ENCODE measurements around the gene ATP2B1. TPM values are rescaled to one million over a fixed set of nuclear protein-coding genes. Genes with fewer than 3 reads are reported as not detected.
A peak's percentile ranks its signal among the peaks of the same experiment; 100 is the strongest.

Gene ATP2B1
- total RNA-seq, 4 donors from 2014 or later: 31.8 to 97.3 (median 74.5) TPM

DNA sequence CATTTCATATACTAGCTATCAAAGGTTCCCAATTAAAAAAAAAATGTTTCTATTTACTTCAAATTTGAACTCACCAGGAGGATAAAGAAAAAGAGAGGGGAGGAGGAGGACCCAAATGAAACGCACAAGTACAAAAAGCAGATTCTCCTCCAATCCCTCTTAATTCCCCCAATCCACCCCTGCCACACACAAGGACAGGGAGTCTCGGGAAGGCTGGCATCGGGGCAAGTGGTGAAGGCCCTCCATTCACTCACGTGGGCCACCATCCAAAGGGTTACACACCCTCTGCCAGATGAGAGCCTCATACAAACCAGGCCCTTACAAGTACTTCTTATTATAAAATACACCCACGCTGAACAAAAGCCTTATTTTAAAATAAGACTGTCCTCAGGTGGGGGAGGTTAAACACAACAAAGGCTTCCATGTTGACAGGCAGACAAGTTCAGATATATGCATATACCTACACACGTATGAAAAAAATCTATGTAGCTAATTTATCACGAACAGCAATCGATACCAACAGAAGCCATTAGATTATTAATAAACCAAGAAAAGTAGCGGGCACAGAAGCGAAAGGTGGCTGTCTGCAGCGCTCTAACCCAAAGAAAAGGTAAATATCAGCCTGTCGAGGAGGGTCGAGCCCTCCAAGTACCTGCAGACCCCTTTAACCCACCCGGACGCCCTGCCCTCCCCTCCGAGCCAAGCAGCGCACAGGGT is 1.5 kb downstream of the ATP2B1 start:
- 14% methylated on average over 17 of the region's 17 CpGs for WGBS
- Histone ChIP-seq H3K36me3 (no peaks in the 10 kb centered on the region), H3K4me3 (peak overlapping the region; percentile 81), H3K4me1 (peaks cover 45% of the 10 kb centered on the region), H3K9me3 (no peaks in the 10 kb centered on the region), H3K27ac (no peak overlapping the region), H3K27me3 (no peaks in the 10 kb centered on the region)
- TF ChIP-seq, protein P1, sequence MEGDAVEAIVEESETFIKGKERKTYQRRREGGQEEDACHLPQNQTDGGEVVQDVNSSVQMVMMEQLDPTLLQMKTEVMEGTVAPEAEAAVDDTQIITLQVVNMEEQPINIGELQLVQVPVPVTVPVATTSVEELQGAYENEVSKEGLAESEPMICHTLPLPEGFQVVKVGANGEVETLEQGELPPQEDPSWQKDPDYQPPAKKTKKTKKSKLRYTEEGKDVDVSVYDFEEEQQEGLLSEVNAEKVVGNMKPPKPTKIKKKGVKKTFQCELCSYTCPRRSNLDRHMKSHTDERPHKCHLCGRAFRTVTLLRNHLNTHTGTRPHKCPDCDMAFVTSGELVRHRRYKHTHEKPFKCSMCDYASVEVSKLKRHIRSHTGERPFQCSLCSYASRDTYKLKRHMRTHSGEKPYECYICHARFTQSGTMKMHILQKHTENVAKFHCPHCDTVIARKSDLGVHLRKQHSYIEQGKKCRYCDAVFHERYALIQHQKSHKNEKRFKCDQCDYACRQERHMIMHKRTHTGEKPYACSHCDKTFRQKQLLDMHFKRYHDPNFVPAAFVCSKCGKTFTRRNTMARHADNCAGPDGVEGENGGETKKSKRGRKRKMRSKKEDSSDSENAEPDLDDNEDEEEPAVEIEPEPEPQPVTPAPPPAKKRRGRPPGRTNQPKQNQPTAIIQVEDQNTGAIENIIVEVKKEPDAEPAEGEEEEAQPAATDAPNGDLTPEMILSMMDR (IDR thresholded peaks at IDR 0.05): no peak
- TF ChIP-seq EP300 (IDR thresholded peaks at IDR 0.05) (no peak), POLR2AphosphoS5 (IDR thresholded peaks at IDR 0.05) (no peak), POLR2A (IDR thresholded peaks at IDR 0.05) (no peak)
- peak in 1 of 2 donors; percentile 65 for DNase-seq (ENCODE audit: low spot score in 2 of 2)

DNA sequence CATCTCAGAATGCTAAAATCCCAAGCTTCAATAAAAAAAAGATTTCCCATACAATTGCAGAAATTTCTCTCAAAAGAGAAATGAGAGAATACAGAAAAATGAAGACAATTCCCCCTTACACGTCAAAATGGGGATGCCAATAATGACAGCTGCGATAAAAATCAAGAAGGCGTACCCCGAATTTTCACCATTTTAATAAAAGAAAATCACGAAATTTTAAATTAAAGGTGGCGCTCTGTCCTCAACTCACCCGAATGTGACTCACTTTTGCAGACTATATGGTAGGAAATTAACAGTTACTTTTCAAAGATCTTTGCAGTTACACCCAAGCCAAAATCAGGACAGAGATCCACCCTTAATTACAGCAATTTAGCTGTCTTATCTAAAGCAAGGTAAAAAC is 2.1 kb downstream of the ATP2B1 start:
- Histone ChIP-seq H3K4me1 (peaks cover 45% of the 10 kb centered on the region), H3K27me3 (no peaks in the 10 kb centered on the region), H3K27ac (no peak overlapping the region), H3K36me3 (no peaks in the 10 kb centered on the region), H3K9me3 (no peaks in the 10 kb centered on the region), H3K4me3 (peak overlapping the region; percentile 81)
- no peak for TF ChIP-seq POLR2AphosphoS5 (IDR thresholded peaks at IDR 0.05)
- no peak for TF ChIP-seq EP300 (IDR thresholded peaks at IDR 0.05)
- TF ChIP-seq, protein P1 (IDR thresholded peaks at IDR 0.05): no peak
- no peak for TF ChIP-seq POLR2A (IDR thresholded peaks at IDR 0.05)
- WGBS: 58% methylated on average over 7 of the region's 7 CpGs
- no peak for DNase-seq (ENCODE audit: low spot score in 2 of 2)

DNA sequence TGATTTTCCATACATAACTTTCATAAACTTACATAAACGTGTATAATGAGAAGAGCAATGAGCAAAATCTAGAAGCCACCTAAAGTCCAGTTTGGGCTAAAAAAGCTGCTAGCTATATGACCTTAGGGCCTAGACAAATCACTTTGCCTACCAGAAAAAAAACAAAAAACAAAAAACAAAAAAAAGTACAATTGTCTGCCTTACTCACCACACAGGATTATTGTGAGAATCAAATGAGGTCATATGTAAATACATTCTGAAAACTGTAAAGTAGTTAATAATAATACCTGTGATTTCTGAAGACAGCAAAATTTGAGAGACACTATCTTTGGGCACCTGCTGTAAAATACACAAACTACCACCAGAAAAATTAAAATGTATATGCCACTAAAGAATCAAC is 4.2 kb downstream of the ATP2B1 start:
- Histone ChIP-seq H3K4me3 (no peak overlapping the region), H3K4me1 (peaks cover 38% of the 10 kb centered on the region), H3K9me3 (no peaks in the 10 kb centered on the region), H3K27ac (no peak overlapping the region), H3K27me3 (no peaks in the 10 kb centered on the region), H3K36me3 (no peaks in the 10 kb centered on the region)
- DNase-seq (ENCODE audit: low spot score in 2 of 2): no peak
- 64% methylated on average over 1 of the region's 1 CpG for WGBS
- TF ChIP-seq POLR2AphosphoS5 (IDR thresholded peaks at IDR 0.05) (no peak), EP300 (IDR thresholded peaks at IDR 0.05) (no peak), POLR2A (IDR thresholded peaks at IDR 0.05) (no peak)
- TF ChIP-seq, protein P1 (IDR thresholded peaks at IDR 0.05): no peak

DNA sequence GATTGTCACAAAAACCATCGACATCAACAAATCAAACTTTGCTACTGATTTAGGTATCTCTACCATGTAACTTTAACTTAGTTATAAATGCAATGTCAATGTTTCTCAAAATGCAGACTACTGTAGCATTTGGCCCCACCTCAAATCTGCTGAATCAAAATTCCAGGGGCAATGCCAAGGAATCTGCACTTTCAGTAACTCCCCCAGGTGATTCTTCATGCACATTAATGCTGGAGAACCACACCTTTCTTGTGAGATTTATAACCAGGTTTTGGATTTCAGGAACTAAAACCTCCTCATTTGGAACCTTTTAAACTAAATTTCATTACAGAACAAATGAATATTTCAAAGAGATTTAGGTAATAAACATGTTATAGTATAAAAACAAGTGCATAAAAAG is 4.9 kb downstream of the ATP2B1 start:
- WGBS: 63% methylated on average over 1 of the region's 1 CpG
- H3K9me3 ChIP-seq: no peaks in the 10 kb centered on the region
- H3K4me3 ChIP-seq: no peak overlapping the region
- H3K27me3 ChIP-seq: no peaks in the 10 kb centered on the region
- DNase-seq (ENCODE audit: low spot score in 2 of 2): no peak
- H3K27ac ChIP-seq: no peak overlapping the region
- peaks cover 38% of the 10 kb centered on the region for H3K4me1 ChIP-seq
- H3K36me3 ChIP-seq: no peaks in the 10 kb centered on the region
- TF ChIP-seq POLR2A (IDR thresholded peaks at IDR 0.05): no peak

DNA sequence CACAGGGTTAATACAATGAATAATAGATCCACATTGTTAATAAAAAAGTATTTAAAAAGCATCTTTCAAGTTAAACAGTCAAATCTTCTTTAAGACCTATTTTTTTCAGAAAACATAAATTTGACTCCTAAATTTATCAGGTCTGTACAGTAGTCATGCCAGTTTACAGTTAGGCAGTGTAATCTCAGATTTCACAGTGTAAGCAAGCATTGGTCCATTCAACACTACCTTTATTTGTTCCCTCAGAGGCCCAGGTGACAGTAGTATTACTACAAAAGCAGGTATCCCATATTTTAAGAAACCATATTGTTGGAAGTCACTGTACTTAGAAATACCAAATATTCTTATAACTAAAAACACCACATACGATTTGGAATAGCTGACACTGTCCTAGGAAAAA is 6.1 kb downstream of the ATP2B1 start:
- no peak overlapping the region for H3K27ac ChIP-seq
- H3K27me3 ChIP-seq: no peaks in the 10 kb centered on the region
- peaks cover 34% of the 10 kb centered on the region for H3K4me1 ChIP-seq
- TF ChIP-seq, protein P1 (IDR thresholded peaks at IDR 0.05): no peak
- no peak for TF ChIP-seq POLR2A (IDR thresholded peaks at IDR 0.05)
- TF ChIP-seq EP300 (IDR thresholded peaks at IDR 0.05): no peak
- TF ChIP-seq POLR2AphosphoS5 (IDR thresholded peaks at IDR 0.05): no peak
- no peaks in the 10 kb centered on the region for H3K9me3 ChIP-seq
- no peak overlapping the region for H3K4me3 ChIP-seq
- H3K36me3 ChIP-seq: no peaks in the 10 kb centered on the region
- DNase-seq (ENCODE audit: low spot score in 2 of 2): no peak
- 80% methylated on average over 1 of the region's 1 CpG for WGBS

Data from suprapubic skin (tissue), 4 donors.